Measurements from ENCODE around the gene UBR4.

The UBR4 gene

GRCh38 chr1:19153169-19153568, 56.9 kb downstream of the UBR4 start:
- ATAC-seq = no peak
- TF ChIP-seq TSHZ2 (CRISPR knock-in tag; IDR thresholded peaks at IDR 0.05) (no peak), ZNF8 (CRISPR knock-in tag; IDR thresholded peaks at IDR 0.05) (no peak), BACH2 (CRISPR knock-in tag; IDR thresholded peaks at IDR 0.05; ENCODE audit: borderline replicate concordance) (no peak), PPARA (CRISPR knock-in tag; IDR thresholded peaks at IDR 0.05; ENCODE audit: borderline replicate concordance) (no peak), TOX (CRISPR knock-in tag; IDR thresholded peaks at IDR 0.05; ENCODE audit: borderline replicate concordance) (no peak), GLIS3 (CRISPR knock-in tag; IDR thresholded peaks at IDR 0.05) (no peak), ZC3H10 (CRISPR knock-in tag; IDR thresholded peaks at IDR 0.05) (no peak), SNAI2 (CRISPR knock-in tag; IDR thresholded peaks at IDR 0.05) (no peak), ISL1 (CRISPR knock-in tag; IDR thresholded peaks at IDR 0.05) (no peak), PATZ1 (CRISPR knock-in tag; IDR thresholded peaks at IDR 0.05; ENCODE audit: borderline replicate concordance) (no peak), ARNTL (CRISPR knock-in tag; IDR thresholded peaks at IDR 0.05; ENCODE audit: borderline replicate concordance, low read depth) (no peak), ESRRG (CRISPR knock-in tag; IDR thresholded peaks at IDR 0.05) (no peak), ZFP3 (CRISPR knock-in tag; IDR thresholded peaks at IDR 0.05) (no peak), CSDC2 (CRISPR knock-in tag; IDR thresholded peaks at IDR 0.05) (no peak), OSR1 (CRISPR knock-in tag; IDR thresholded peaks at IDR 0.05) (no peak)
- TF ChIP-seq, protein P1, sequence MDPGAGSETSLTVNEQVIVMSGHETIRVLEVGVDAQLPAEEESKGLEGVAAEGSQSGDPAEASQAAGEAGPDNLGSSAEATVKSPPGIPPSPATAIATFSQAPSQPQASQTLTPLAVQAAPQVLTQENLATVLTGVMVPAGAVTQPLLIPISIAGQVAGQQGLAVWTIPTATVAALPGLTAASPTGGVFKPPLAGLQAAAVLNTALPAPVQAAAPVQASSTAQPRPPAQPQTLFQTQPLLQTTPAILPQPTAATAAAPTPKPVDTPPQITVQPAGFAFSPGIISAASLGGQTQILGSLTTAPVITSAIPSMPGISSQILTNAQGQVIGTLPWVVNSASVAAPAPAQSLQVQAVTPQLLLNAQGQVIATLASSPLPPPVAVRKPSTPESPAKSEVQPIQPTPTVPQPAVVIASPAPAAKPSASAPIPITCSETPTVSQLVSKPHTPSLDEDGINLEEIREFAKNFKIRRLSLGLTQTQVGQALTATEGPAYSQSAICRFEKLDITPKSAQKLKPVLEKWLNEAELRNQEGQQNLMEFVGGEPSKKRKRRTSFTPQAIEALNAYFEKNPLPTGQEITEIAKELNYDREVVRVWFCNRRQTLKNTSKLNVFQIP (CRISPR knock-in tag; IDR thresholded peaks at IDR 0.05; ENCODE audit: borderline replicate concordance, low read depth) = no peak
- TF ChIP-seq, protein P2, sequence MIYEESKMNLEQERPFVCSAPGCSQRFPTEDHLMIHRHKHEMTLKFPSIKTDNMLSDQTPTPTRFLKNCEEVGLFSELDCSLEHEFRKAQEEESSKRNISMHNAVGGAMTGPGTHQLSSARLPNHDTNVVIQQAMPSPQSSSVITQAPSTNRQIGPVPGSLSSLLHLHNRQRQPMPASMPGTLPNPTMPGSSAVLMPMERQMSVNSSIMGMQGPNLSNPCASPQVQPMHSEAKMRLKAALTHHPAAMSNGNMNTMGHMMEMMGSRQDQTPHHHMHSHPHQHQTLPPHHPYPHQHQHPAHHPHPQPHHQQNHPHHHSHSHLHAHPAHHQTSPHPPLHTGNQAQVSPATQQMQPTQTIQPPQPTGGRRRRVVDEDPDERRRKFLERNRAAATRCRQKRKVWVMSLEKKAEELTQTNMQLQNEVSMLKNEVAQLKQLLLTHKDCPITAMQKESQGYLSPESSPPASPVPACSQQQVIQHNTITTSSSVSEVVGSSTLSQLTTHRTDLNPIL (CRISPR knock-in tag; IDR thresholded peaks at IDR 0.05; ENCODE audit: low read depth) = no peak
- TF ChIP-seq, protein P3, sequence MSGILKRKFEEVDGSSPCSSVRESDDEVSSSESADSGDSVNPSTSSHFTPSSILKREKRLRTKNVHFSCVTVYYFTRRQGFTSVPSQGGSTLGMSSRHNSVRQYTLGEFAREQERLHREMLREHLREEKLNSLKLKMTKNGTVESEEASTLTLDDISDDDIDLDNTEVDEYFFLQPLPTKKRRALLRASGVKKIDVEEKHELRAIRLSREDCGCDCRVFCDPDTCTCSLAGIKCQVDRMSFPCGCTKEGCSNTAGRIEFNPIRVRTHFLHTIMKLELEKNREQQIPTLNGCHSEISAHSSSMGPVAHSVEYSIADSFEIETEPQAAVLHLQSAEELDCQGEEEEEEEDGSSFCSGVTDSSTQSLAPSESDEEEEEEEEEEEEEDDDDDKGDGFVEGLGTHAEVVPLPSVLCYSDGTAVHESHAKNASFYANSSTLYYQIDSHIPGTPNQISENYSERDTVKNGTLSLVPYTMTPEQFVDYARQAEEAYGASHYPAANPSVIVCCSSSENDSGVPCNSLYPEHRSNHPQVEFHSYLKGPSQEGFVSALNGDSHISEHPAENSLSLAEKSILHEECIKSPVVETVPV (CRISPR knock-in tag; IDR thresholded peaks at IDR 0.05) = no peak

DNA sequence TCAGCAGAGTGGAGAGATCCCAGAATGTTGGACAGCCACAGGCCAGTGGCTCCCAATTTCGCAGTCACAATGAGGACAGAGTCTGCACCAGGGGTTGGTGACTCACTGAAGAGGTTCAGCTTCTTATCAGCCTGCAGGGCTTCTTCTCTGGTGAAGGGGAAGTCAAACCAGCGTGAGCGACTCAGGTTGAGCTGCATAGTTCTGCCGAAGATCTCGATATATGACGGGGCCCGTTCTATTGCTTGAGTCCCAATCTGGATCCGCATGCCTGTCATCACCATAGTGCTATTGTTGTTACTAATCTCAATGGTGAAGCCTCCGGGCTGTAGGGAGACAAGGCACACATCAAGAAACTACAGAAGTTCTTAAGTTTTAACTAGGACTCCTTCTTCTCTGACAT, 58.5 kb downstream of the UBR4 start:
- ATAC-seq = no peak
- TF ChIP-seq TOX (CRISPR knock-in tag; IDR thresholded peaks at IDR 0.05; ENCODE audit: borderline replicate concordance) (no peak), OSR1 (CRISPR knock-in tag; IDR thresholded peaks at IDR 0.05) (no peak), BACH2 (CRISPR knock-in tag; IDR thresholded peaks at IDR 0.05; ENCODE audit: borderline replicate concordance) (no peak), ZC3H10 (CRISPR knock-in tag; IDR thresholded peaks at IDR 0.05) (no peak), TCF4 (CRISPR knock-in tag; IDR thresholded peaks at IDR 0.05; ENCODE audit: borderline replicate concordance) (no peak)

DNA sequence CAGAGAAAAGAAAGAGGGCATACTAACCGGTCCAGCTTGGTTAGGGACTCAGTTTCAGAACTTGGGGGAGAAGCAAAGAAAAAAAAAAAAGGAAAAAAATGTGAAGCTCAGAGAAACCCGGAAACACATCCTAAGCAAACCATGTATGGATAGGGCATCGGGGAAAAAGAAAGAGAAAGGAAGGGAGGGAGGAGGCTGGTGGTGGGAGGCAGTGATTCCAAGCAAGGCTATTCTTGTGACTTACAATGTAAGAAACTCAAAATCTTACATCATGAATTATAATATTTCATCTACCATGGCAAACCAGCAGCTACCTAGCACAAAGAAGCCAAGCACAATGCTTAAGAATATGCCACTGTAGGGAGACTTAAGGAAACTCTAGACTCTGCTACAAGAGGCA, 60.3 kb downstream of the UBR4 start:
- no peak for ATAC-seq
- TF ChIP-seq ZNF565 (CRISPR knock-in tag; conservative IDR thresholded peaks at IDR 0.05; ENCODE audit: low read depth) (no peak), ZFP3 (CRISPR knock-in tag; IDR thresholded peaks at IDR 0.05) (no peak), ZNF70 (CRISPR knock-in tag; IDR thresholded peaks at IDR 0.05) (no peak), ZC3H10 (CRISPR knock-in tag; IDR thresholded peaks at IDR 0.05) (no peak), TCF4 (CRISPR knock-in tag; IDR thresholded peaks at IDR 0.05; ENCODE audit: borderline replicate concordance) (no peak), TOX (CRISPR knock-in tag; IDR thresholded peaks at IDR 0.05; ENCODE audit: borderline replicate concordance) (no peak), ZNF8 (CRISPR knock-in tag; IDR thresholded peaks at IDR 0.05) (no peak), SNAI2 (CRISPR knock-in tag; IDR thresholded peaks at IDR 0.05) (no peak), OSR1 (CRISPR knock-in tag; IDR thresholded peaks at IDR 0.05) (no peak), GLIS3 (CRISPR knock-in tag; IDR thresholded peaks at IDR 0.05) (no peak), ZFP30 (CRISPR knock-in tag; IDR thresholded peaks at IDR 0.05) (no peak), ISL1 (CRISPR knock-in tag; IDR thresholded peaks at IDR 0.05) (no peak), ARNTL (CRISPR knock-in tag; IDR thresholded peaks at IDR 0.05; ENCODE audit: borderline replicate concordance, low read depth) (no peak), RARB (CRISPR knock-in tag; IDR thresholded peaks at IDR 0.05) (no peak)
- TF ChIP-seq, protein P1 (CRISPR knock-in tag; IDR thresholded peaks at IDR 0.05; ENCODE audit: borderline replicate concordance, low read depth) = no peak
- TF ChIP-seq, protein P2 (CRISPR knock-in tag; IDR thresholded peaks at IDR 0.05; ENCODE audit: low read depth) = no peak
